Muscle of arm (tissue), 14 donors: ENCODE data around the gene RIMS4. TPM values are rescaled to one million over a fixed set of nuclear protein-coding genes. Genes with fewer than 3 reads are reported as not detected.

Experiments
- DNase-seq: peaks from one replicate; pipeline ENCODE4 v3.0.0-alpha.2; 2013
- long read RNA-seq, 11 donors: transcript quantifications; one replicate each; lab custom pipeline, GENCODE V29; 2026
- polyA plus RNA-seq, 12 donors: library from polyadenylated mRNA; unstranded; fragments of 120-200 nt; gene quantifications; one replicate each; pipeline ENCODE4 v1.2.1, GENCODE V29; 2013; ENCODE audit not compliant: insufficient read length in 12 of 12

Gene RIMS4
- polyA plus RNA-seq = 10 to 100 TPM in 3 of 12 donors, 1 to 10 TPM in 8, not detected in 1; 4.0 to 18.8 (median 8.6) TPM
- long read RNA-seq, donor 1 = 0 reads
- long read RNA-seq, donor 2, full-length matches to known transcripts = 4 of 4 reads
- long read RNA-seq, donor 2, partial matches to known transcripts = 0 of 4 reads
- long read RNA-seq, donor 2, other reads (novel, unspliced or antisense) = 0 of 4 reads
- long read RNA-seq, donor 3, partial matches to known transcripts = 0 of 3 reads
- long read RNA-seq, donor 3, other reads (novel, unspliced or antisense) = 0 of 3 reads
- long read RNA-seq, donor 4, partial matches to known transcripts = 0 of 1 reads
- long read RNA-seq, donor 4, other reads (novel, unspliced or antisense) = 0 of 1 reads
- long read RNA-seq, donor 5, full-length matches to known transcripts = 5 of 362 reads
- long read RNA-seq, donor 5, partial matches to known transcripts = 357 of 362 reads
- long read RNA-seq, donor 5, other reads (novel, unspliced or antisense) = 0 of 362 reads
- long read RNA-seq, donor 6 = 0 reads
- long read RNA-seq, donor 7, full-length matches to known transcripts = 1 of 1 reads
- long read RNA-seq, donor 7, partial matches to known transcripts = 0 of 1 reads
- long read RNA-seq, donor 7, other reads (novel, unspliced or antisense) = 0 of 1 reads
- long read RNA-seq, donor 8, full-length matches to known transcripts = 2 of 2 reads
- long read RNA-seq, donor 8, partial matches to known transcripts = 0 of 2 reads
- long read RNA-seq, donor 8, other reads (novel, unspliced or antisense) = 0 of 2 reads
- long read RNA-seq, donor 9 = 0 reads
- long read RNA-seq, donor 10, partial matches to known transcripts = 0 of 2 reads
- long read RNA-seq, donor 10, other reads (novel, unspliced or antisense) = 0 of 2 reads
- long read RNA-seq, donor 11 = 0 reads

DNA sequence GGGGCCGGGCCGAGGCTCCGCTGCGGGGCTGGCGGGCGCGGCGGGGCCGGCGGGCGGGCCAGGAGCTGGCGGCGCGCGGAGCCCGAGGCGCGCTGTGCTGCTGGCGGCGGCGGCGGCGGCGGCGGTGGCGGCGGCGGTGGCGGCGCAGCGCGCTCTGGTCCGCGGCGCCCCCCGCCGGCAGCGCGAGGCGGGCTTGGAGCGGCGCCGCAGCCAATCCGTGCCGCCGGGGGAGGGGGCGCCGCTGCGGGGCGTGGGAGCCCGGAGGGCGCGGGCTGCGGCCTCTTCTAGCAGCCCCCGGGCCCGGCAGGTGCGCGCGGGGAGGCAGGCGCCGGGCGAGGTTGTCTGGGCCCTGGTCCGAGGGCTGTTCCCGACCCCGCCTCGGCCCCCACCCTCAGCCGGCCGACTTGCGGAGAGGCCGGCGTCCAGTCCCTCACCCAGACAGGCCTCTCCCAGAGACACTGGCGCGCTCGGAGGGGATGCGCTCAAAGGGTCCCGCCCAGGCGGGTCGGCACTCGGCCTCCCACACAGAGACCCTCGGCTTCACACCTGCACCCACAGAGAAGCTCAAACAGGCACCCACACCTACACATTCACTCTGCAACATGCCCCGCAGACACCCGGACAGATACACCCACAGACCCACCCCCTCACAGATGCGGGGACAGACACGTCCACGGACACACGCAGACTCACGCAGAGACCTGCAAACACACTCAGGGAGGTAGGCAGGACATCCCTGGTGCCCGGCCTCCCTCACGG is at the start of gene RIMS4:
TSS of gene RIMS4 (minus strand) at position 156 of the 759 bp plus-strand sequence. CDS start 275 bp downstream, outside the sequence.
- DNase-seq = no peak

DNA sequence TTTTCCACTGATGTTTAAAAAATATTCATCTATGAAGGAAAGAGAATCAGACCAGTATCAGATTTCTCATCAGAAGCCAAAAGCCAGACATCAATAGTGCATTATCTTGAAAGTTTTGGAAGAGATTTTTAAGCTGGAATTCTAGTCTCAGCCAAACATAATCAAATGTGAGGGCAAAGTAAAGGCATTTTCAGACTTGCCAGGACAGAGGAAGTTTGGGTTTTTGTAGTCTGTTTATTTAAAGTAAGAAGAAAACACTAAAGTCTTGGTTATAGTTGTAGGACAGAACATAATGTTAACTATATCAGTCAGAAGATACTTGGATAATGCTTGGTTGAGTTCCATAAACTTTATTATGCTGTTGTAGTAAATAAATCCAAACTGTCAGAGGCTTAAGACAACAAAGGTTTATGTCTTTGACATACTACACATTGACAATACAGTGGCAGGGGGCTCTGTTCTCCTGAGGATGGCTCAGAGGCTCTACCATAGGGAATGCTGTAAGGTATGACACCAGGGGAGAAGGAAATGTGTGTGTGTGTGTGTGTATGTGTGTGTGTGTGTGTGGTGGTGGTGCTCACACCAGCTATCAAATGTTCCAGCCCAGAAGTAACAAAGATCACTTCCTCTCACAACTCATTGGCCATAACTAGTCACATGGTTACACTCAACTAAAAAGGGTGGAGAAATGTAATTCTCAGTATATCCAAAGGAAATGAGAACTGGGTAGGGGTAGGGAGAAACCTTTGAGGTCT is 48.4 kb upstream of the RIMS4 start:
- DNase-seq = no peak

DNA sequence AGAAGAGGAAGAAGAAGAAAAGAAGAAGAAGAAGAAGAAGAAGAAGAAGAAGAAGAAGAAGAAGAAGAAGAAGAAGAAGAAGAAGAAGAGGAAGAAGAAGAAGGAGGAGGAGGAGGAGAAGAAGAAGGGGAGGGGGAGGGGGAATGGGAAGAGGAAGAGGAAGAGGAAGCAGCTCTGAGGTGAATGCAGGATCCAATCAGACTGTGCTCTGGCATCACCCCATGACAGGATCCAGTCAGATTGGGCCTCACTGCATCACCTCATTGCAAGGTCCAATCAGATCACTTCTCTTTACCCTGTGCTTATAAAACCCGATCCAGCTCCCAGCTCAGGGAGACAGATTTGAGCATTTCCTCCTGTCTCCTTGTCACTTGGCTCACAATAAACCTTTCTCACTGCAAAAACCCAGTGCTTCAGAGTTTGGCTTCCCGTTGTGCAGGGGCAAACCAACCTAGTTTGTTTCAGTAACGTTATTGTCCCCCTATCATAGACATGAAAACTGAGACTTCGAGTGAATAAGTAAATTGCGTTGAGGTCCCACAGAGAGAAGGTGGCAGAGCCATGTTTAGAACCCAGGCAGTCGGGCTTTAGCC is 46.6 kb upstream of the RIMS4 start:
- DNase-seq = no peak

DNA sequence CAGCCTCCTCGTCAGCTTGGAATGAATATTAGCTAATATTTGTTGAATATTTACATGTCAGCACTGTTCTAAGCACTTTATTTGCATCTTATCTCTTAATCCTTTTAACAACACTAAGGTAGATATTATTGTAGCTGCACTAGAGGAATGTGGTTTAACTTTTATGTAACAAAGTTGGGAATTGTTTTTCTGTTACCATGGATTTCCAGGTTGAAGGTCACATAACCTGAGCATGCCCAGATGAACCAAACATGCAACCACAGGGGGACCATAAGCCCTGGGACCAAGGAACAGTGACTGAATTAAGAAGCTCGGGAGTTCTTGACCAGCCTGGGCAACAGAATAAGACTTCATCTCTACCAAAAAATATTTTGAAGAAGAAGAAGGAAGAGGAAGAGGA is 46.1 kb upstream of the RIMS4 start:
- no peak for DNase-seq

DNA sequence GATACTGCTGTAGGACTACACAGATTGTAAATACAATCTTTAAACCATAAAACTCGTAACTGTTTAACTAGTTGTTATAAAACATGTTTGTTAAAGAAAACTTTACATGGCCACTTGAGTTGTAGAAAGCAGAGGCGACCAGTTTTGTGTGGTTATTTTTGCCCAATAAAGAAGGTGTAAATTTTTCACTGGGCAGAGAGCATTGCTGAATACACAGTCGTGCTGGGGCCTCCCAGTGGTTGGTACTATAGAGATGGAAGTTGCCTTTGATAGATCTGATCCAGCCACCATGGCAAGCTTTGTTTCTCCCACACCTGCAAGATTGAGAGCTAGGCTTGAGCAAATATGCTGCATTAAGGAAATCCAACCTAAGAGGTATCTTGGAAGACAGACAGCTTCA is 41.2 kb upstream of the RIMS4 start:
- DNase-seq = no peak

DNA sequence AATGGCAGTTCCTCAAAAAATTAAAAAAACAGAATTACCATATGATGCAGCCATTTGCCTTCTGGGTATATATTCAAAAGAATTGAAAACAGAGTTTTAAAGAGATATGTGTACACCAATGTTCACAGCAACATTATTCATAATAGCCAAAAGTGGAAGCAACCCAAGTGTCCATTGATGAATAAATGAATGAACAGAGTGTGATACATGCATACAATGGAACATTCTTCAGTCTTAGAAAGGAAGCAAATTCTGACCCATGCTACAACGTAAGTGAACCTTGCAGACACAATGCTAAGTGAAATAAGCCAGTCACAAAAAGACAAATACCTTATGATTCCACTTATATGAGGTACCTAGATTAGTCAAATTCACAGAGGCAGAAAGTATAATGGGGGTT is 40.5 kb upstream of the RIMS4 start:
- DNase-seq = no peak

DNA sequence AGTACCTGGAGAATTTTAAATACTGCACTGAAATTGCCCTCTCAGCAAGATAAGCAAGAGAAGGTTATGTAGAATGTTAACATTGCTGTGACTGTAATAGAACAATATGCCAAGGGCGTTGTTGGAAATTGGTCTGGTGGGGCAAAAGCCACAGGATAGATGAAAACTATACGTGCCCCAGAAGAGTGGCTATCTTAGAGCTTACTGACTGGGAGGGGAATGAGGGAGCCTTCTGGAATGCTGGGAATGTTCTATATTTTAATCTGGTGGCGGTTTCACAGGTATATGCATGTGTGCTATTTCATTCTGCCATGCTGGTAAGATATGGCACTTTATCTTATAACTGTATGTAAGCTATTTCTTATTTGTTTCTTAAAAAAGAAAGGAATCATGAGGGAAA is 39.9 kb upstream of the RIMS4 start:
- no peak for DNase-seq

DNA sequence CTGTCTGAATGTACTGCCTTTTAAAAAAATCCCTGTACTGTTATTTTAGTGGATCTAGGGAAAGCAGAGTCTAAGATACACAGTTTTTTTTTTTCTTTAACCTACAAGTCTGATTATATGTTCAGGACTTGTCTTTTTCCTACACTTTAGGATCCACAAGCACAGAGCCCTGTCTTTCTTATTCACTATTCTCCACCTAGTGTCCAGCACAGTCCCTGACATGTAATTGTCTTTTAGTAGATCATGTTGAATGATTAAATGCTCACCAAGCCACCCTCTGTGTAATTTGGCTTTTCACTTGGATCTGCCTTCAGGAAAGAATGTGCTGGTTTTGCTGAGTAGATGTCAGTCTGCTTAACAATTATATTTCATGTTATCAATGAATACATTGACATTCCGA is 39.4 kb upstream of the RIMS4 start:
- DNase-seq = no peak

DNA sequence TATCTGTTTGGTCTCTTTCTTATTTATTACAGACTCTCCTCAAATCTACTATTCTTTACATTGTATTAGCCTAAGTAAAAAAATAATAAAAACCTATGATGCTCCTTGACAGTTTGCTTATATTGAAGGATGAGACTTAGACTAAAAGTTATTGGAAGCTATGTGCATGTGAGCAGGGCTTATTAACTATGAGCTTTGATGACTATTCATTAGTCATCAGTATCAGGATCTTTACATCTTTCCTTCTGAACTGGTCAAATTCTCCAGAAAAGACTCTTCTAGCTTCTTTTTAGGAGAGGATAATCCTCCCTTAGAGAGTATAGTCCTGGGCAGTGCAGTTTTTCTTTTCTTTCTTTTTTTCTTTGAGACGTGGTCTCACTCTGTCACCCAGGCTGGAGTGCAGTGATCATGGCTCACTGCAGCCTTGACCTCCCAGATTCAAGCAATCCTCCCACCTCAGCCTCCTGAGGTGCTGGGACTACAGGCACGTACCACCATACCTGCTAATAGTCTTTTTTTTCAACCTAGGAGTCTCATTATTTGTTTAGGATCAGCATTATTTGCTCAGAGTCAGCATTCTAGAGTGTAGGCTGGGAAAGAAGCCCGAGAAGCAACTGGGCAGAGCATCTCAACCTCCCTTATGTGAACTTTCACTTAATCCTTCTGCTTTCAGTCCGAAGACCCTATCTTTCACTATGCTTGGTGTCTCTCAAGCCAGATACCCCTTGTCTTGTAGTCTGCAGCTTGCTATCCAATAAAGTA is 38.1 kb upstream of the RIMS4 start:
- DNase-seq = no peak

DNA sequence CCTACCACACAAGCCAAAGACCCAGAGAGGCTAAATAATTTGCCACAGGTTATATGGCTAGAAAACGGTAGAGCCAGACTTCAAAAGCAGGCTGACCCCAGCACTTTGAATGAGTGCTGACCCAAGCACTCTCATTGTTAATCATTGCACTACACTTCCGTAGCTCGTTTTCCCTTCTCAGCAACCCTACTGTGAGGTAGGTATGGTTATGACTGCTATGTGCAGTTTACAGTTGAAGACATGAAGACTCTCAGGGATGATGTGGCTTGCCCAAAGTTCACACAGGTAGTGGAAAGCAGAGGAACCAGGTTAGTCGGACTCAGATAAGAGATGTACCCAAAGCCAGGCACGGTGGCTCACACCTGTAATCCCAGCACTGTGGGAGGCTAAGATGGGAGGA is 33.5 kb upstream of the RIMS4 start:
- DNase-seq = no peak

DNA sequence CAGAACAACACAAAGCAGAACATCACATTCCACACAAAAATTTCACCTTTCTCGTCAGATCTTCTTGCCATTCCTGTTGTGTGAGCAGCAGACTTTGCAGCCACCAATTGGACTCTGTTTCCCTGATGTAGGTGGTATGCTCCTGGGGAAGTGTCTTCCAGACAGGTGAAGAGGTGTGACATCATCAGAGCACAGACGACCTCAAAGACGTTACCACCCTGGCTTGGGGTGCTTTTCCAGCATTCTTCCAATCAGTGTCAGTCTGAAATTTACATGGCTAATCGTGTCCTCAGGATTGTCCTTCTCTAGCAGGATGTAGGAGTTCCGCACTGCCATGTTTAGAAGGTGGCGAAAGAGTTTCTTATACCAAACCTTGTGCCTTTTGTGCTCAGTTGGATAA is 31.6 kb upstream of the RIMS4 start:
- DNase-seq = no peak

DNA sequence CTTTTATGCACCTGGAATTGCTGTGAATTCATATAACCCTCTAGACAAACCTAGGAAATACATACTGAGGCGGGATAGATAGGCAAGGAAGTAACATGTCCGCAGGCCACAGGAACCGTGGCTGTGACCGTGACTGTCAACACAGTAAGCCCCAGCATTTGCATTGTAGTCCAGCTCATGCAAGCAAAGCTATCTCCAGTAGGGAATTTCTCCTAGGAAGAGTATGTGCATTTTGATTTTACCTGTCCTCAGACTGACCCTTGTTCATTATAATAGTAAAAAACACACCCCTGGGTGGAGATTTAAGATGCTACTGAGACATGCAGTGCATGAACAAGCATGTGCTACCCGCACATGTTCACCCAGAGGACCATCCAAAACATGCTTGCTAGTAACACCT is 30.5 kb upstream of the RIMS4 start:
- no peak for DNase-seq

DNA sequence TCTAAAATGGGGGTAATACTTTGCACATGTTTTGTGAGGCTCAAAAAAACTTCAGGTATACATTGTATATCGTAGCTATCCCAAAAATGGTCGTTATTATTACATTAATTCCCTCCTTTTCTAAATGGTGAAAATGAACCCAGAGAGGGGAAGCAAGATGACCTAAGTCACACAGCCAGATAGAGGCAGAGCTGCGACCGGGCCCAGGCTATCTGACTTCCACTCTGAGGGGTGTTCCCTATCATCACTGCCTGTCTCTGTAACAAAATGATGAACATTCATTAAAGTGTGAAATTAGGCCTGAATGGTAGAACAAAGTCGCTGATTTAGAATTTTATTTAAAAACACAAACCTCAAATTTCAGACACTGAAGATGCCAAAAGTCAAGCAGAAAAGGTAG is 29.1 kb upstream of the RIMS4 start:
- DNase-seq = no peak

DNA sequence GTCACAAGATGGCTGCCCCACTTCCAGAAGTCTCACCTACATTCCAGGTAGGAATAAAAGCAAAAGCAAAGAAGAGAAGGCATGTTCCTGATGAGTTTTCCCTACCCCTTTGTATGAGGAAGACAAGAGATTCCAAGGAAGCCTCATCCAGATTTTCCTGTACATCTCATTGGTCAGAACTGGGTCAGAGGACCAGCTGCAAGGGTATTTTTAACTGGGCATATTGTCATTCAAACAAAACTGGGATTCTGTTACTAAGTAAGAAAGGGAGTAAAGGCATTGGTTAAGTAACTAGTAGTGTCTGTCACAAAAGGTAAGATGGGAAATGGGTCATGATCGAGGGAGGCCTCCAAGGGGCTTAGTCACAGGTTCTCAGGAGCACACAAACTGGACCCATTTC is 28.2 kb upstream of the RIMS4 start:
- DNase-seq = no peak

DNA sequence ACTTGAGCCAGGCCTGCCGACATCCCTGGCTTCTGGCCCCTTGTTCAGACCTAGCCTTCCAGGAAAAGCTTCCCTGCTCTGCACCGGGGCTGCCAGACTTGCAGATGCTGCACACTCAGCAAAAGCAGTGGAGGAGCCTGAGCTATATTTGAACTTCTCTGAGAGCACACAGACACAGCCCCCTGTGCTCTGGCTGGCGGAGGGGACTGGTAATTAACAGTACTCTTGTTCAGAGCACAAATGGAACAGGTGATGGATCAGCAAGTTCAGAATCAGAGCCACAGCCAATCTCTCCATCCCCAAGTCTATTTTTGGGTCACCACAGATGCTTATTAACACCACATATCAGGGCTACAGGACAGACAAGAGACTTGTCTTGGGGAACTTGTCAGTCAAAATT is 27.6 kb upstream of the RIMS4 start:
- peak; percentile 26 for DNase-seq

DNA sequence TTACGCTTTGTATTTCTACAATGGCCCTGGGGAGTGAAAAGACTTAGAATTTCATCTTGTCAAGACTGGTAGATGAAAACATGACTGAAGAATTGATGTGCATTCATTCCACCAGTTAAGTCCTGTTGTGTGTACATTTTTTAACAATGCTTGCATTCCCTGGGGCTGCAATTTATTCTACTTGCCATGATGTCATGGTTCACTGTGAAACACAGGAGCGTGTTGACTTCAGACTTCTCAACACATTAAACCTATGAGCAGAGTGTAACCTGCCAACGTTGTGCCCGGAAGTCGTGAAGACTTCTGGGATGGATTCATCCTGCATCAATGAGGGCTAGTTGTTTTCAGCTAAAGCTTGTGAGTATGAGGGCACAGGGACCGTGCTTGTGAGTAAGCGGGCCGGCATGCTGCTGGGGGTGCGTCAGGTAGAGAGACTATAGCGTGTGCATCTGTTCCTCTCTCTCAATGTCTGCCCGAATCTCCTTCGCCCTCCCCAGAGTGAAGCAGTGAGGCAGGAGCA is 26.3 kb upstream of the RIMS4 start:
- no peak for DNase-seq

DNA sequence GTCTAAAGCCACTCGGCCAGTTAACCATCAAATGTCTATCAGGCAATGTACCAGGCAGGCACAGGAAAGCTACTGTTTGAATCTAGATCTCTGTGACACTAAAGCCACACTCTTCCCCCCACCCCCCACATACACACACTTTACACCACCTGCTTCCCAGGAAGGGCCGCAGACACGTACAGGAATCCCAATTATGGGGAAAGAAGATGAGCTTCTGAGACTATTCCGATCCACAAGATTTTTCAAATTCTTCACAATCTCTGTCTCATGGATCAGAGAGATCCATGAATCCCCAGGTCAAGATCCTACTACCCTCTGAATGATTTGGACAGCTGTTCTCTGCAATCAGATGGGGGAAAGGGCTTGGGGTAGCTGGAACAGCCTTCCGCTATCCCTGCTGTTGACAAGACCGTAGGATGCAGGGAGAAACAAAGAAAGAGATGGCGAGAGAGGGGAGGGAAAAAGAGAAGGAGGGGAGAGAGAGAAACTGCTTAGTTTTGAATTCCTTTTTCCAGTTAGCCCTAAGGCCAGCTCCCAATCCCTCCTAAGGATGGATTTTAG is 25.4 kb upstream of the RIMS4 start:
- no peak for DNase-seq

DNA sequence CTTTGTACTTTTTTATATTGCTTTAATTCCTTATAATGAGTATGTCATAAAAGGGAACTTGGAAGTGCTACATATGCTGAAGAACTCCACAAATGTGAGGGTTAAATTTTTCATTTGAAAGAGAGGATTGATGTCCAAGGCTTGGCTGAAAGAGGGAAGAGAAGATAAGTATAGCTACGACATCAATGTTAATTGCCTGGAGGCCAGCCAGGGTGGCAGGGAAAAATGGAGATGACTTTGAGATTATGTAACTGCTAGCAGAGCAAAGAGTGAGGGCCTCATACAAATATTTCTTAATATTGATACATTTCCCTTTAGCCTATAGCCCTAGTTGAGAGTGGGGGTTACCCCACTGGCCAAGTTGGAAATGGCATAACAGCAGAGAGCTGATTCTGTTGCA is 24.8 kb upstream of the RIMS4 start:
- DNase-seq = no peak

DNA sequence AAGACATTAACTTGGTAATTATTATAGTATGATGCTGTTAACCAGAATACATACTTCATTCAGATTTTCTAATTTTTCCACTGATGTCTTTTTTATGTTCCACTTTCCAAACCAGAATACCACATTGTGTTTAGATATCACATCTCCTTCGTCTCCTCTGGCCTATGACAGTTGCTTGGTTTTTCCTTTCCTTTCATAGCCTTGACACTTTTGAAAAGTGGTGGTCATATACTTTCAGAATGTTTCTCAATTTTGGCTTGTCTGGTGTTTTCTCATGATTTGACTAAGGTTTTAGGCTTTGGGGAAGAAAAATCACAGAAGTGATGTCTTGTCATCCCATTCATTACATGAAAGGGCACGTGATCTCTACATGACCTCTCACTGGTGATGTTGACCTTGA is 24.3 kb upstream of the RIMS4 start:
- DNase-seq = no peak

DNA sequence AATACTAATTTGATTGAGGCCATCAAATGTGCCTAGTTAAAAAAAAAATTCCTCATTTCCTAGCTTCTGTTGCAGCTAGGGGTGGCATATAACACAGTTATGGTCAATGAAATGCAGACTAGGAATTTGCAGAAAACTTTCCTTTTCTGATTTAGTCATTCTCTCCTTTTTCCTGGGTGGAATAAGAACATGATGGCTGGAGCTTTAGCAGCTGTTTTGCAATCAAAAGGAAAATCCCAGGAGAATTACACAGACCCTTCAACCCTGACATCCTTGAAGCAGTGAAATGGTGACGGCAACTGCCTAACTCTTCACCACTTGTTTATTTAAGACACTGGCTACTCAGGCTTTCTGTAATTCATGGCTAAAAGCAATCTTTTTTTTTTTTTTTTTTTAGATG is 23.1 kb upstream of the RIMS4 start:
- no peak for DNase-seq
